ENCODE data around the gene LIMS2. TPM values are rescaled to one million over a fixed set of nuclear protein-coding genes. Genes with fewer than 3 reads are reported as not detected.

LIMS2 gene
- total RNA-seq, 1 experiment from 2014 or later: 8.9 TPM

GRCh38 chr2:127701193-127701650 lies 25.9 kb upstream of the LIMS2 start, which contains the start of gene SFT2D3:
SFT2D3 (plus strand) TSS chr2:127701497; CDS start chr2:127701529, 32 bp downstream.
- POLR2A ChIA-PET: no interaction called here
- Histone ChIP-seq H3K4me1 (ENCODE audit: control insufficient read depth, insufficient read depth, low read length) (peaks cover 22% of the 10 kb centered on the region), H3K4me3 (ENCODE audit: low read depth in 2 of 2, low read length in 2 of 2) (peak within 1 kb of the TSS; percentile 57 to 86), H3K27ac (ENCODE audit: low read length) (peak within 1 kb of the TSS; percentile 97), H3K9me3 (ENCODE audit: control insufficient read depth, insufficient read depth, low read depth, low read length) (no peaks in the 10 kb centered on the region), H3K27me3 (ENCODE audit: control insufficient read depth, insufficient read depth, low read length) (no peaks in the 10 kb centered on the region), H3K36me3 (ENCODE audit: control insufficient read depth, insufficient read depth, low read length) (no peaks in the 10 kb centered on the region; the same call in none of the 2 replicates)
- CTCF ChIA-PET: no interaction called here
- BruUV-seq (replicated peaks): no TSS peak
- in situ Hi-C loops (cut with HindIII; ENCODE audit: low pct_unique_long_range_greater_than_20kb, low sequenced_read_pairs): no loop called here
- ATAC-seq (peak; percentile 91), DNase-seq (ENCODE audit: low read depth, low spot score) (peak; percentile 80)
- intact Hi-C loops (cut with micrococcal nuclease; ENCODE audit: unreplicated experiment): no loop called here
- TF ChIP-seq TCF7L2 (IDR thresholded peaks at IDR 0.05; ENCODE audit: low read depth, low read length) (peak; percentile 52), POLR2AphosphoS5 (IDR thresholded peaks at IDR 0.05; ENCODE audit: low read depth, low read length) (peak; percentile 91), CTCF (IDR thresholded peaks at IDR 0.05) (no peak), REST (IDR thresholded peaks at IDR 0.05; ENCODE audit: insufficient read depth in 1 of 2, low read depth in 2 of 2, low read length in 1 of 2) (0 out of 4 replicates have a peak, but pooled peaks of 1 of the 2 experiments have one; percentile 28), SIN3A (IDR thresholded peaks at IDR 0.05; ENCODE audit: borderline replicate concordance, insufficient read depth, low read depth, low read length) (peak; percentile 72; the same call in 1 of the 2 replicates)

GRCh38 chr2:127700527-127701192 lies 25.3 kb upstream of the LIMS2 start:
- H3K36me3 ChIP-seq (ENCODE audit: control insufficient read depth, insufficient read depth, low read length): no peaks in the 10 kb centered on the region; the same call in none of the 2 replicates
- H3K4me3 ChIP-seq (ENCODE audit: low read depth in 2 of 2, low read length in 2 of 2): peak overlapping the region; percentile 57 to 86
- in situ Hi-C loops (cut with HindIII; ENCODE audit: low pct_unique_long_range_greater_than_20kb, low sequenced_read_pairs) (no loop called here), intact Hi-C loops (cut with micrococcal nuclease; ENCODE audit: unreplicated experiment) (no loop called here)
- peak; percentile 72 for ATAC-seq
- peak overlapping the region; percentile 97 for H3K27ac ChIP-seq (ENCODE audit: low read length)
- BruUV-seq (replicated peaks): TSS peak; percentile 73
- ChIA-PET POLR2A (interaction anchor here (0.6 kb wide), 1 partner anchor 183 kb away, joined by 9 read pairs; no protein-coding TSS in a partner anchor), CTCF (interaction anchor here (0.7 kb wide), 1 partner anchor 109 kb away, joined by 4 read pairs; no protein-coding TSS in a partner anchor)
- no peaks in the 10 kb centered on the region for H3K9me3 ChIP-seq (ENCODE audit: control insufficient read depth, insufficient read depth, low read depth, low read length)
- peak; percentile 94 for DNase-seq (ENCODE audit: low read depth, low spot score)
- H3K4me1 ChIP-seq (ENCODE audit: control insufficient read depth, insufficient read depth, low read length): peaks cover 22% of the 10 kb centered on the region
- TF ChIP-seq POLR2AphosphoS5 (IDR thresholded peaks at IDR 0.05; ENCODE audit: low read depth, low read length) (no peak), REST (IDR thresholded peaks at IDR 0.05; ENCODE audit: insufficient read depth in 1 of 2, low read depth in 2 of 2, low read length in 1 of 2) (0 out of 4 replicates have a peak, but pooled peaks of 1 of the 2 experiments have one; percentile 55), CTCF (IDR thresholded peaks at IDR 0.05) (peak; percentile 20), SIN3A (IDR thresholded peaks at IDR 0.05; ENCODE audit: borderline replicate concordance, insufficient read depth, low read depth, low read length) (no peak), TCF7L2 (IDR thresholded peaks at IDR 0.05; ENCODE audit: low read depth, low read length) (no peak)
- no peaks in the 10 kb centered on the region for H3K27me3 ChIP-seq (ENCODE audit: control insufficient read depth, insufficient read depth, low read length)

Measured in Panc1 (cell line).